Measurements from ENCODE around the gene UBXN4.

DNA sequence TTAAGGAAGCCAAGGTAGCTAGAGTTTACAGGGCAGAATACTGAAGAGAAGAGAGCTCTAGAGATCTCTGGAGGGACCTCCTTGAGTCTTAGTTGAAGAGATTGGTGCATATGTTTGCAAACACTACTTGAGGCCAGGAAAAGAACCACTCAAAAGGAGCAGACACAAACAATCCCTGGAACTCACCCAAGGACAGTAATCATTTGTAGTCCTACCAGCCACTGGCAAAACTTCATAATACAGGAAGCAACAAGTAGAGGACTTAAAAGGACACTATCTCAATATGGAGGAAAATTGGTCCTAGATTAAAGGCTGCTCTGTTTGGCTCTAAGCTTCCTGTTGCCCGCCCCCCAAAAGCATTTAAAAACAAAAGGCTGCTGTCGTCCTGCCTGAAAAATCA, 46.9 kb upstream of the UBXN4 start:
- TF ChIP-seq, protein P1, sequence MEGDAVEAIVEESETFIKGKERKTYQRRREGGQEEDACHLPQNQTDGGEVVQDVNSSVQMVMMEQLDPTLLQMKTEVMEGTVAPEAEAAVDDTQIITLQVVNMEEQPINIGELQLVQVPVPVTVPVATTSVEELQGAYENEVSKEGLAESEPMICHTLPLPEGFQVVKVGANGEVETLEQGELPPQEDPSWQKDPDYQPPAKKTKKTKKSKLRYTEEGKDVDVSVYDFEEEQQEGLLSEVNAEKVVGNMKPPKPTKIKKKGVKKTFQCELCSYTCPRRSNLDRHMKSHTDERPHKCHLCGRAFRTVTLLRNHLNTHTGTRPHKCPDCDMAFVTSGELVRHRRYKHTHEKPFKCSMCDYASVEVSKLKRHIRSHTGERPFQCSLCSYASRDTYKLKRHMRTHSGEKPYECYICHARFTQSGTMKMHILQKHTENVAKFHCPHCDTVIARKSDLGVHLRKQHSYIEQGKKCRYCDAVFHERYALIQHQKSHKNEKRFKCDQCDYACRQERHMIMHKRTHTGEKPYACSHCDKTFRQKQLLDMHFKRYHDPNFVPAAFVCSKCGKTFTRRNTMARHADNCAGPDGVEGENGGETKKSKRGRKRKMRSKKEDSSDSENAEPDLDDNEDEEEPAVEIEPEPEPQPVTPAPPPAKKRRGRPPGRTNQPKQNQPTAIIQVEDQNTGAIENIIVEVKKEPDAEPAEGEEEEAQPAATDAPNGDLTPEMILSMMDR (IDR thresholded peaks at IDR 0.05) = no peak
- TF ChIP-seq MYC (IDR thresholded peaks at IDR 0.05; ENCODE audit: borderline replicate concordance, low read length) = no peak
- no peak for TF ChIP-seq FOXS1 (CRISPR knock-in tag; IDR thresholded peaks at IDR 0.05)
- TF ChIP-seq POLR2A (IDR thresholded peaks at IDR 0.05; ENCODE audit: low read length) = no peak
- TF ChIP-seq NPAS2 (CRISPR knock-in tag; IDR thresholded peaks at IDR 0.05; ENCODE audit: borderline replicate concordance) = no peak
- no peak for TF ChIP-seq EP300 (IDR thresholded peaks at IDR 0.05)
- TF ChIP-seq NR3C1 (IDR thresholded peaks at IDR 0.05) = no peak
- TF ChIP-seq, protein P2, sequence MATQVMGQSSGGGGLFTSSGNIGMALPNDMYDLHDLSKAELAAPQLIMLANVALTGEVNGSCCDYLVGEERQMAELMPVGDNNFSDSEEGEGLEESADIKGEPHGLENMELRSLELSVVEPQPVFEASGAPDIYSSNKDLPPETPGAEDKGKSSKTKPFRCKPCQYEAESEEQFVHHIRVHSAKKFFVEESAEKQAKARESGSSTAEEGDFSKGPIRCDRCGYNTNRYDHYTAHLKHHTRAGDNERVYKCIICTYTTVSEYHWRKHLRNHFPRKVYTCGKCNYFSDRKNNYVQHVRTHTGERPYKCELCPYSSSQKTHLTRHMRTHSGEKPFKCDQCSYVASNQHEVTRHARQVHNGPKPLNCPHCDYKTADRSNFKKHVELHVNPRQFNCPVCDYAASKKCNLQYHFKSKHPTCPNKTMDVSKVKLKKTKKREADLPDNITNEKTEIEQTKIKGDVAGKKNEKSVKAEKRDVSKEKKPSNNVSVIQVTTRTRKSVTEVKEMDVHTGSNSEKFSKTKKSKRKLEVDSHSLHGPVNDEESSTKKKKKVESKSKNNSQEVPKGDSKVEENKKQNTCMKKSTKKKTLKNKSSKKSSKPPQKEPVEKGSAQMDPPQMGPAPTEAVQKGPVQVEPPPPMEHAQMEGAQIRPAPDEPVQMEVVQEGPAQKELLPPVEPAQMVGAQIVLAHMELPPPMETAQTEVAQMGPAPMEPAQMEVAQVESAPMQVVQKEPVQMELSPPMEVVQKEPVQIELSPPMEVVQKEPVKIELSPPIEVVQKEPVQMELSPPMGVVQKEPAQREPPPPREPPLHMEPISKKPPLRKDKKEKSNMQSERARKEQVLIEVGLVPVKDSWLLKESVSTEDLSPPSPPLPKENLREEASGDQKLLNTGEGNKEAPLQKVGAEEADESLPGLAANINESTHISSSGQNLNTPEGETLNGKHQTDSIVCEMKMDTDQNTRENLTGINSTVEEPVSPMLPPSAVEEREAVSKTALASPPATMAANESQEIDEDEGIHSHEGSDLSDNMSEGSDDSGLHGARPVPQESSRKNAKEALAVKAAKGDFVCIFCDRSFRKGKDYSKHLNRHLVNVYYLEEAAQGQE (IDR thresholded peaks at IDR 0.05) = no peak
- TF ChIP-seq RAD21 (conservative IDR thresholded peaks at IDR 0.05 in 1 of 2, IDR thresholded peaks at IDR 0.05 in 1 of 2) = no peak
